H1 (cell line): ENCODE results near the gene DTD1. TPM values are rescaled to one million over a fixed set of nuclear protein-coding genes. Genes with fewer than 3 reads are reported as not detected.

Experiments
- CTCF ChIA-PET: fragments of 300-600 bp; sonication (Branson Sonifier 250); formaldehyde crosslinking; loops from one replicate; lab custom pipeline; 2021; ENCODE audit not compliant: partially characterized antibody; lab: Charles Lee
- POLR2A ChIA-PET: fragments of 300-600 bp; sonication (Branson Sonifier 250); formaldehyde crosslinking; loops from one replicate; lab custom pipeline; 2021; ENCODE audit warnings: inconsistent platforms; ENCODE audit not compliant: partially characterized antibody; lab: Charles Lee
- DNase-seq, 2 experiments: peaks; one replicate each; pipeline versions ENCODE4 v3.0.0 to v3.0.0-alpha.2; 2010 to 2022; ENCODE audit warnings: low spot score in 2 of 2, low read depth in 1 of 2, mixed read lengths in 1 of 2
- FAIRE-seq: peaks from 2 replicates; lab custom pipeline; 2011; peaks lifted over from hg19 to GRCh38; lab: Jason Lieb, UNC
- H2AFZ ChIP-seq: 2 replicates; pipeline ENCODE4 v1.8.1; 2012; ENCODE audit warnings: low read length, inconsistent platforms
- H2AK5ac ChIP-seq: 2 replicates; pipeline ENCODE4 v1.6.1; 2013; ENCODE audit warnings: low read depth, low read length
- H2BK120ac ChIP-seq: replicated peaks from 2 replicates; pipeline ENCODE3; 2013; ENCODE audit warnings: low read depth, low read length, inconsistent platforms
- H2BK12ac ChIP-seq: 2 replicates; pipeline ENCODE4 v1.6.1; 2013; ENCODE audit warnings: low read depth, low read length
- H2BK15ac ChIP-seq: 2 replicates; pipeline ENCODE4 v1.6.1; 2013; ENCODE audit warnings: low read length
- H2BK20ac ChIP-seq: 2 replicates; pipeline ENCODE4 v1.6.1; 2013; ENCODE audit warnings: low read length
- H2BK5ac ChIP-seq: 2 replicates; pipeline ENCODE4 v1.6.1; 2013; ENCODE audit warnings: low read depth, low read length
- H3K14ac ChIP-seq: 2 replicates; pipeline ENCODE4 v1.6.1; 2013; ENCODE audit warnings: inconsistent platforms; ENCODE audit not compliant: insufficient read length
- H3K18ac ChIP-seq: 2 replicates; pipeline ENCODE4 v1.6.1; 2013; ENCODE audit warnings: low read length; ENCODE audit errors: extremely low read depth
- H3K23ac ChIP-seq: 2 replicates; pipeline ENCODE4 v1.6.1; 2013; ENCODE audit warnings: inconsistent platforms; ENCODE audit not compliant: insufficient read length
- H3K23me2 ChIP-seq: 2 replicates; pipeline ENCODE4 v1.6.1; 2013; ENCODE audit warnings: low read depth, low read length
- H3K27ac ChIP-seq: 2 replicates; pipeline ENCODE4 v1.6.1; 2011; ENCODE audit warnings: low read depth, low read length, inconsistent platforms
- H3K27me3 ChIP-seq, 4 experiments: replicated peaks in 1 of 4; 1 replicate in 1 of 4; 2 replicates in 3 of 4; pipeline versions ENCODE4 v1.6.1 to v1.8.1; 2011 to 2013; ENCODE audit warnings: low read length in 3 of 4, mild to moderate bottlenecking in 3 of 4, inconsistent platforms in 2 of 4, mixed read lengths in 2 of 4, moderate library complexity in 1 of 4; ENCODE audit not compliant: control insufficient read depth in 3 of 4, insufficient read depth in 3 of 4; ENCODE audit errors: extremely low read depth in 1 of 4
- H3K36me3 ChIP-seq, 4 experiments: 2 replicates each; pipeline versions ENCODE4 v1.6.1 to v1.8.1; 2011 to 2013; ENCODE audit warnings: mild to moderate bottlenecking in 4 of 4, low read length in 3 of 4, moderate library complexity in 2 of 4, control low read depth in 1 of 4, inconsistent platforms in 1 of 4; ENCODE audit not compliant: insufficient read depth in 4 of 4, control insufficient read depth in 2 of 4
- H3K4ac ChIP-seq: replicated peaks from 2 replicates; pipeline ENCODE3; 2013; ENCODE audit warnings: low read length, low read depth, mixed read lengths, inconsistent platforms; ENCODE audit not compliant: insufficient read length
- H3K4me1 ChIP-seq, 4 experiments: replicated peaks in 1 of 4; 1 replicate in 1 of 4; 2 replicates in 3 of 4; pipeline versions ENCODE4 v1.6.1 to v1.8.1; 2011 to 2013; ENCODE audit warnings: low read length in 3 of 4, inconsistent platforms in 2 of 4, mixed read lengths in 1 of 4; ENCODE audit not compliant: insufficient read depth in 4 of 4, control insufficient read depth in 3 of 4
- H3K4me2 ChIP-seq, 2 experiments: 2 replicates each; pipeline versions ENCODE4 v1.6.1 to v1.8.1; 2011 to 2013; ENCODE audit warnings: low read depth in 2 of 2, low read length in 2 of 2, control low read depth in 1 of 2, inconsistent platforms in 1 of 2, mild to moderate bottlenecking in 1 of 2; ENCODE audit not compliant: insufficient read depth in 1 of 2
- H3K4me3 ChIP-seq, 4 experiments: fragments of 200-600, 300-600 bp in 1 of 4; sonication (generic), shearing (Covaris generic), sonication (Bioruptor Twin) in 1 of 4; 2 replicates each; pipeline versions ENCODE4 v1.5.1 to v1.8.1; 2011 to 2016; ENCODE audit warnings: low read length in 4 of 4, low read depth in 3 of 4, control low read depth in 2 of 4, inconsistent platforms in 2 of 4, mild to moderate bottlenecking in 2 of 4, mixed read lengths in 1 of 4, moderate library complexity in 1 of 4; ENCODE audit not compliant: insufficient read depth in 2 of 4; ENCODE audit errors: extremely low read depth in 1 of 4
- H3K56ac ChIP-seq: replicated peaks from 2 replicates; pipeline ENCODE3; 2013; ENCODE audit warnings: low read depth, mild to moderate bottlenecking, mixed read lengths, low read length, inconsistent platforms; ENCODE audit not compliant: insufficient read length
- H3K79me1 ChIP-seq: 2 replicates; pipeline ENCODE4 v1.6.1; 2013; ENCODE audit warnings: low read depth, low read length, control low read depth
- H3K79me2 ChIP-seq, 2 experiments: 2 replicates each; pipeline versions ENCODE4 v1.6.1 to v1.8.1; 2012 to 2013; ENCODE audit warnings: low read length in 2 of 2, mild to moderate bottlenecking in 2 of 2, inconsistent platforms in 1 of 2; ENCODE audit not compliant: insufficient read depth in 2 of 2, control insufficient read depth in 1 of 2
- H3K9ac ChIP-seq, 4 experiments: replicated peaks in 1 of 4; 1 replicate in 1 of 4; 2 replicates in 3 of 4; pipeline versions ENCODE4 v1.6.1 to v1.8.1; 2011 to 2013; ENCODE audit warnings: low read depth in 3 of 4, low read length in 3 of 4, control low read depth in 2 of 4, mild to moderate bottlenecking in 2 of 4, moderate library complexity in 2 of 4, inconsistent platforms in 1 of 4; ENCODE audit errors: extremely low read depth in 1 of 4
- H3K9me3 ChIP-seq, 2 experiments: 2 replicates each; pipeline versions ENCODE4 v1.6.1 to v1.8.1; 2012 to 2013; ENCODE audit warnings: mild to moderate bottlenecking in 2 of 2, moderate library complexity in 2 of 2, control low read depth in 1 of 2, inconsistent platforms in 1 of 2, low read depth in 1 of 2, low read length in 1 of 2, mixed read lengths in 1 of 2; ENCODE audit not compliant: insufficient read depth in 2 of 2
- H4K20me1 ChIP-seq, 2 experiments: replicated peaks in 1 of 2; 2 replicates each; pipeline versions ENCODE3 to v1.8.1; 2011 to 2013; ENCODE audit warnings: inconsistent platforms in 2 of 2, low read length in 2 of 2, mild to moderate bottlenecking in 1 of 2; ENCODE audit not compliant: insufficient read depth in 2 of 2, control insufficient read depth in 1 of 2
- H4K5ac ChIP-seq: 2 replicates; pipeline ENCODE4 v1.6.1; 2013; ENCODE audit warnings: low read length, low read depth, mixed read lengths, inconsistent platforms; ENCODE audit not compliant: insufficient read length
- H4K8ac ChIP-seq: 2 replicates; pipeline ENCODE4 v1.8.0; 2013; ENCODE audit warnings: mild to moderate bottlenecking, moderate library complexity, low read length, inconsistent platforms; ENCODE audit not compliant: insufficient read depth; ENCODE audit errors: extremely low read depth
- H4K91ac ChIP-seq: replicated peaks from 2 replicates; pipeline ENCODE3; 2013; ENCODE audit warnings: low read length, mixed read lengths, inconsistent platforms; ENCODE audit not compliant: insufficient read length
- BCL11A ChIP-seq, 2 experiments: IDR thresholded peaks; one replicate each; pipeline ENCODE4 v1.6.1; 2011; ENCODE audit warnings: low read depth in 2 of 2, low read length in 2 of 2, mild to moderate bottlenecking in 2 of 2
- CREB1 ChIP-seq: IDR thresholded peaks from 2 replicates; pipeline ENCODE4 v1.6.1; 2012; ENCODE audit warnings: inconsistent platforms
- CTBP2 ChIP-seq: IDR thresholded peaks from 2 replicates; pipeline ENCODE4 v1.7.0; 2011; ENCODE audit warnings: borderline replicate concordance, mild to moderate bottlenecking, moderate library complexity, mixed read lengths, low read length; ENCODE audit not compliant: insufficient read depth, insufficient read length
- EZH2 ChIP-seq: fragments of 200-600 bp; sonication (generic); IDR thresholded peaks from 2 replicates; pipeline ENCODE4 v1.7.1; 2012; ENCODE audit warnings: low read depth, mild to moderate bottlenecking, moderate library complexity, low read length, inconsistent platforms; ENCODE audit not compliant: severe bottlenecking
- PHF8 ChIP-seq: fragments of 200-600 bp; sonication (generic); conservative IDR thresholded peaks from 2 replicates; pipeline ENCODE4 v1.7.1; 2012; ENCODE audit warnings: low read depth, mild to moderate bottlenecking, inconsistent platforms, low read length, moderate library complexity
- SIN3A ChIP-seq, 2 experiments: IDR thresholded peaks in 1 of 2; conservative IDR thresholded peaks in 1 of 2; 2 replicates each; pipeline ENCODE4 v1.6.1; 2011 to 2012; ENCODE audit warnings: low read length in 2 of 2, improper control_type of control experiment in 1 of 2, low read depth in 1 of 2, mild to moderate bottlenecking in 1 of 2
- TCF12 ChIP-seq: IDR thresholded peaks from 2 replicates; pipeline ENCODE4 v1.6.1; 2011; ENCODE audit warnings: low read depth, mild to moderate bottlenecking, low read length
- WGBS, 2 experiments: shearing (Covaris generic) in 1 of 2; methylation state at CpG; one replicate each; pipeline versions ENCODE4 v1.1.6 to v1.1.7; 2013 to 2015; ENCODE audit warnings: low lambda C conversion rate in 2 of 2, mixed read lengths in 2 of 2, inconsistent platforms in 1 of 2, low coverage in 1 of 2, missing lambda C conversion rate in 1 of 2; ENCODE audit not compliant: insufficient replicate concordance in 2 of 2, insufficient coverage in 1 of 2, insufficient read length in 1 of 2; ENCODE audit errors: extremely low coverage in 1 of 2, missing lambda C conversion rate in 1 of 2; 5-methylcytosine and 5-hydroxymethylcytosine counted together
- polyA plus RNA-seq, 7 experiments: library from polyadenylated mRNA; depleted of rRNA in 3 of 7; stranded (reverse) in 5 of 7; unstranded in 2 of 7; fragments of >200 nt in 5 of 7; fragments of 200-250 nt in 2 of 7; gene quantifications; 1 replicate in 5 of 7; 2 replicates in 1 of 7; 4 replicates in 1 of 7; pipeline versions ENCODE4 v1.2.1 to v1.2.3, GENCODE V29; 2011 to 2013; ENCODE audit warnings: missing spikeins in 2 of 7, mixed read lengths in 2 of 7
- total RNA-seq: library from RNA; stranded (reverse); fragmentation: NEBNext Ultra II Directional; extraction: Animal tissue kit (Norgen Biotek cat#: 25700); gene quantifications from 2 replicates; pipeline ENCODE4 v1.2.1, GENCODE V29; 2021

Gene DTD1
- total and polyA plus RNA-seq, 2 of the 8 experiments (the other 6 are each of a cell fraction or from before 2014, with no cell fraction given): 49.7 to 66.6 TPM

DNA sequence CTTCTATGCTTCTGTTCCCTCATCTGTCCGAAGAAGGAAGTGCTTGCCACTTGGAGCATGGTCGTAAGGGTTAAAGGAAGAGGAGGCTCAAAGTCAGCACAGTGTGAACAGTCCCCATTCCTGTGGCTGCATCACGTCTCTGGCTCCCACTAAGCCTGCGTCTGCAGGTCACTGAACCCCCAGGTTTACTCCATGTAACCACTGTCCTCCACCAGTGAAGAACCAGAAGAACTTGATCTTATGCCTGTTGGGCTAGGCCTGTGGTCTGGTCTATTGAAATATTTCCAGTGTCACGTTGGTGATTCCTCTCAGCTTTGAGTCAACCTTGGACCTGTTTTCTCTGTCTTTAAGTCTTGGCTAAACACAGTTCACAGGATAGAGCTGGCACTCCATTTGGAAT is 179.8 kb downstream of the DTD1 start:
- H2BK5ac ChIP-seq: no peak overlapping the region
- H3K4me2 ChIP-seq: no peak overlapping the region
- H3K23me2 ChIP-seq: no peaks in the 10 kb centered on the region
- TF ChIP-seq SIN3A (conservative IDR thresholded peaks at IDR 0.05 in 1 of 2, IDR thresholded peaks at IDR 0.05 in 1 of 2; ENCODE audit: low read depth in 1 of 2, low read length in 2 of 2) (no peak), TCF12 (no peak), CTBP2 (no peak), BCL11A (IDR thresholded peaks at IDR 0.05; ENCODE audit: low read depth in 2 of 2, low read length in 2 of 2) (no peak), CREB1 (no peak), PHF8 (no peak), EZH2 (no peak)
- TF ChIP-seq, all 59 proteins: peak for 0
- Histone ChIP-seq H2BK120ac (no peak overlapping the region), H4K5ac (no peak overlapping the region), H3K4me1 (no peaks in the 10 kb centered on the region), H3K4ac (no peak overlapping the region), H4K91ac (no peak overlapping the region), H3K36me3 (peaks cover 0 to 2% (median 0%) of the 10 kb centered on the region in 4 experiments; a peak in 2 of 8 replicates), H4K20me1 (no peaks in the 10 kb centered on the region), H2BK20ac (no peak overlapping the region), H3K56ac (no peak overlapping the region), H4K8ac (no peak overlapping the region), H3K18ac (no peak overlapping the region), H2BK12ac (no peak overlapping the region), H3K23ac (no peak overlapping the region), H3K9ac (no peak overlapping the region), H2AK5ac (no peak overlapping the region), H3K79me2 (no peaks in the 10 kb centered on the region), H3K79me1 (no peaks in the 10 kb centered on the region), H3K4me3 (no peak overlapping the region), H2BK15ac (no peak overlapping the region), H3K14ac (no peak overlapping the region), H3K9me3 (no peaks in the 10 kb centered on the region), H2AFZ (no peak overlapping the region), H3K27ac (no peak overlapping the region), H3K27me3 (no peaks in the 10 kb centered on the region)
- FAIRE-seq: no peak
- DNase-seq: no peak
- CTCF ChIA-PET: interaction anchor here (2.8 kb wide), 1 partner anchor 135 kb away, joined by 10 read pairs; no protein-coding TSS in a partner anchor
- WGBS, 2 experiments: 71% methylated on average over 5 of the region's 5 CpGs; no CpG with 5 or more reads in 1 of the 2 experiments
- POLR2A ChIA-PET: no interaction called here
